ENCODE data around the gene CDC45.

CDC45 gene

DNA sequence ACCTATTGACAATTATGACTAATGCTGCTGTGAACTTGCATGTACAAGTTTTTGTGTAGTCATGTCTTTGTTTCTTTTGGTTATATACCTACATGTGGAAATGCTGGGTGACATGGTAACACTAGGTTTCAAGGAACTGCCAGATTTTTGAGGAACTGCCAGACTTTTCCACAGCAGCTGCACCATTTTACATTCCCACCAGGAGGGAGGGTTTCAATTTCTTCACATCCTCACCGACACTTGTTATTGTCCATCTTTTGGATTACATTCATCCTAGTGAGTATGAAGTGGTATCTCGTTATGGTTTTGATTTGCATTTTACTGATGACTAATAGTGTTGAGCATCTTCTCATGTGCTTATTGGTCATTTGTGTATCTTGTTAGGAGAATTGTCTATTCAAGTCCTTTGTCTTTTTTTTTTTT is 31.2 kb downstream of the CDC45 start:
- peaks cover 27% of the 10 kb centered on the region for H3K4me1 ChIP-seq (ENCODE audit: insufficient read depth, low read length, poor library complexity, severe bottlenecking)
- no peak overlapping the region for H3K9ac ChIP-seq (ENCODE audit: low read depth, low read length, poor library complexity, severe bottlenecking)
- no peaks in the 10 kb centered on the region for H3K9me3 ChIP-seq (ENCODE audit: insufficient read depth, low read depth, low read length)
- peaks cover 35% of the 10 kb centered on the region; the same call in 1 of the 2 replicates for H3K36me3 ChIP-seq (ENCODE audit: insufficient read depth, low read length)
- H4K20me1 ChIP-seq (ENCODE audit: insufficient read depth, low read length, poor library complexity, severe bottlenecking) = no peaks in the 10 kb centered on the region
- H3K27me3 ChIP-seq (ENCODE audit: insufficient read depth, low read length, poor library complexity, severe bottlenecking) = no peaks in the 10 kb centered on the region
- H3F3A ChIP-seq (ENCODE audit: low read depth) = no peaks in the 10 kb centered on the region
- no peak overlapping the region for H3K4me2 ChIP-seq (ENCODE audit: low read depth, low read length, poor library complexity, severe bottlenecking)
- H3K9me2 ChIP-seq (replicated peaks; ENCODE audit: low read depth, low read length) = no peaks in the 10 kb centered on the region
- H2AFZ ChIP-seq (ENCODE audit: low read length) = no peak overlapping the region
- TF ChIP-seq EZH2phosphoT487 (IDR thresholded peaks at IDR 0.05; ENCODE audit: borderline replicate concordance) = no peak
- TF ChIP-seq, protein P1, sequence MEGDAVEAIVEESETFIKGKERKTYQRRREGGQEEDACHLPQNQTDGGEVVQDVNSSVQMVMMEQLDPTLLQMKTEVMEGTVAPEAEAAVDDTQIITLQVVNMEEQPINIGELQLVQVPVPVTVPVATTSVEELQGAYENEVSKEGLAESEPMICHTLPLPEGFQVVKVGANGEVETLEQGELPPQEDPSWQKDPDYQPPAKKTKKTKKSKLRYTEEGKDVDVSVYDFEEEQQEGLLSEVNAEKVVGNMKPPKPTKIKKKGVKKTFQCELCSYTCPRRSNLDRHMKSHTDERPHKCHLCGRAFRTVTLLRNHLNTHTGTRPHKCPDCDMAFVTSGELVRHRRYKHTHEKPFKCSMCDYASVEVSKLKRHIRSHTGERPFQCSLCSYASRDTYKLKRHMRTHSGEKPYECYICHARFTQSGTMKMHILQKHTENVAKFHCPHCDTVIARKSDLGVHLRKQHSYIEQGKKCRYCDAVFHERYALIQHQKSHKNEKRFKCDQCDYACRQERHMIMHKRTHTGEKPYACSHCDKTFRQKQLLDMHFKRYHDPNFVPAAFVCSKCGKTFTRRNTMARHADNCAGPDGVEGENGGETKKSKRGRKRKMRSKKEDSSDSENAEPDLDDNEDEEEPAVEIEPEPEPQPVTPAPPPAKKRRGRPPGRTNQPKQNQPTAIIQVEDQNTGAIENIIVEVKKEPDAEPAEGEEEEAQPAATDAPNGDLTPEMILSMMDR (conservative IDR thresholded peaks at IDR 0.05; ENCODE audit: low read length) = no peak
- H3K79me2 ChIP-seq (ENCODE audit: insufficient read depth, low read length) = no peaks in the 10 kb centered on the region
- no peak overlapping the region for H3K4me3 ChIP-seq (ENCODE audit: low read length, poor library complexity, severe bottlenecking)

DNA sequence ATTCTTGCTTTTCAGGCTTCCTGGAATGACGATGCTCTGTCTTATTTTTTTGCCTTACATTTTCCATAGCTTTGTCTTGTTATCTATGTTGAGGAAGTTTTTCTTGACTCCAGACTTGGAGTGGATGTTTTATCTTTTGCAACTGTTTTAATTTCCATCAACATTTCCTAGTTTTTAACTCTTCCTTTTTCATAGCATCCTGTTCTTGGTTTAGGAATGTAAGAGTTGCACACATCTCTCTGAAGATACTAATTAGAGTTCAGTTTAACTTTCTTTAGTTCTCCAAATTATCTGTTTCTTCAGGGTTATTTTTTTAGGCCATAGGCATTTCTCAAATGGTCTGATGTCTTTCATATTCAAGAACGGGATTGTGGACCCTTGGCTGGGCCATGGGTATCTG is 34.1 kb downstream of the CDC45 start:
- Histone ChIP-seq H3K4me1 (ENCODE audit: insufficient read depth, low read length, poor library complexity, severe bottlenecking) (peaks cover 23% of the 10 kb centered on the region), H3F3A (ENCODE audit: low read depth) (0 out of 2 replicates have a peak, but pooled peaks cover 4% of the 10 kb centered on the region), H3K9ac (ENCODE audit: low read depth, low read length, poor library complexity, severe bottlenecking) (no peak overlapping the region), H3K27me3 (ENCODE audit: insufficient read depth, low read length, poor library complexity, severe bottlenecking) (no peaks in the 10 kb centered on the region), H3K4me2 (ENCODE audit: low read depth, low read length, poor library complexity, severe bottlenecking) (no peak overlapping the region), H3K79me2 (ENCODE audit: insufficient read depth, low read length) (no peaks in the 10 kb centered on the region), H3K4me3 (ENCODE audit: low read length, poor library complexity, severe bottlenecking) (no peak overlapping the region), H3K36me3 (ENCODE audit: insufficient read depth, low read length) (peaks cover 24% of the 10 kb centered on the region; the same call in 1 of the 2 replicates), H3K9me3 (ENCODE audit: insufficient read depth, low read depth, low read length) (no peaks in the 10 kb centered on the region), H4K20me1 (ENCODE audit: insufficient read depth, low read length, poor library complexity, severe bottlenecking) (no peaks in the 10 kb centered on the region), H2AFZ (ENCODE audit: low read length) (no peak overlapping the region), H3K9me2 (replicated peaks; ENCODE audit: low read depth, low read length) (no peaks in the 10 kb centered on the region)
- no peak for TF ChIP-seq EZH2phosphoT487 (IDR thresholded peaks at IDR 0.05; ENCODE audit: borderline replicate concordance)
- TF ChIP-seq, protein P1 (conservative IDR thresholded peaks at IDR 0.05; ENCODE audit: low read length) = no peak

DNA sequence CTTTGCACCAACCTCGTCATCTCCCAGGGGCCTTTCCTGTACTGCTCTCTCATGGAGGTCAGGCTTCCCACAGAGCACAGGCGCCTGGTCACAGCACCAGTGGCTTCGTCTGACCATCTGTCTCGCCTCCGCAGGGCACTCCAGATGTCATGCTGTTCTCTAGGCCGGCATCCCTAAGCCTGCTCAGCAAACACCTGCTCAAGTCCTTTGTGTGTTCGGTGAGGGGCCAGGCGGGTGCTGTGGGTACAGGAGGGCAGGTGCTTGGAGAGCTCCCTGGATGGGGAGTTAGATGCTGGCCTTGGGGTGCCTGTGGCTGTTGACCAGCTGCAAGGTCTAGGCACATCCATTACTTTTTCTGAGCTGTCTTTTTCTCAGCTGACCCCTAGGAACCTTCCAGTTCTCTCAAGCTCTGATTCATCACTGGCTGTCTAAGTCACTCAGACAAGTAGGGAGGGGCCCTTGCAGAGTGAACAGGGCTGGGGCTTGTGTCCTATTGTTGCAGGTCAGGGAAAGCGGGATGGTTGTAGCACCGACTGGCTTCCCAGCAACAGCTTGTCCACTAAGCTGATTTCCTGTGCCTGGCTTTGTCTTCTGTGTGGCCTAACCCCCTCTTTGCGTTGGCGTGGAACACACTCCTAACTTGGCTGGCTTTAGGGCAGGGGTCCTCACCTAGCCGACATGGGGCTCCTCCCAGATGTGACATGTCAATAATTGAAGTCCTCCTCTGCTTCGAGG is 35.3 kb downstream of the CDC45 start:
- TF ChIP-seq, protein P1 (conservative IDR thresholded peaks at IDR 0.05; ENCODE audit: low read length) = no peak
- TF ChIP-seq EZH2phosphoT487 (IDR thresholded peaks at IDR 0.05; ENCODE audit: borderline replicate concordance) = no peak
- Histone ChIP-seq H3K9ac (ENCODE audit: low read depth, low read length, poor library complexity, severe bottlenecking) (no peak overlapping the region), H3K4me3 (ENCODE audit: low read length, poor library complexity, severe bottlenecking) (no peak overlapping the region), H3K4me2 (ENCODE audit: low read depth, low read length, poor library complexity, severe bottlenecking) (no peak overlapping the region), H3K36me3 (ENCODE audit: insufficient read depth, low read length) (peaks cover 24% of the 10 kb centered on the region; the same call in 1 of the 2 replicates), H4K20me1 (ENCODE audit: insufficient read depth, low read length, poor library complexity, severe bottlenecking) (peaks cover under 1% of the 10 kb centered on the region), H3K4me1 (ENCODE audit: insufficient read depth, low read length, poor library complexity, severe bottlenecking) (peaks cover 27% of the 10 kb centered on the region), H2AFZ (ENCODE audit: low read length) (no peak overlapping the region), H3K79me2 (ENCODE audit: insufficient read depth, low read length) (peaks cover 7% of the 10 kb centered on the region; the same call in 1 of the 2 replicates), H3K9me3 (ENCODE audit: insufficient read depth, low read depth, low read length) (no peaks in the 10 kb centered on the region), H3K9me2 (replicated peaks; ENCODE audit: low read depth, low read length) (no peaks in the 10 kb centered on the region), H3K27me3 (ENCODE audit: insufficient read depth, low read length, poor library complexity, severe bottlenecking) (no peaks in the 10 kb centered on the region), H3F3A (ENCODE audit: low read depth) (0 out of 2 replicates have a peak, but pooled peaks cover 4% of the 10 kb centered on the region)
